ENCODE results near the gene APBA2.

DNA sequence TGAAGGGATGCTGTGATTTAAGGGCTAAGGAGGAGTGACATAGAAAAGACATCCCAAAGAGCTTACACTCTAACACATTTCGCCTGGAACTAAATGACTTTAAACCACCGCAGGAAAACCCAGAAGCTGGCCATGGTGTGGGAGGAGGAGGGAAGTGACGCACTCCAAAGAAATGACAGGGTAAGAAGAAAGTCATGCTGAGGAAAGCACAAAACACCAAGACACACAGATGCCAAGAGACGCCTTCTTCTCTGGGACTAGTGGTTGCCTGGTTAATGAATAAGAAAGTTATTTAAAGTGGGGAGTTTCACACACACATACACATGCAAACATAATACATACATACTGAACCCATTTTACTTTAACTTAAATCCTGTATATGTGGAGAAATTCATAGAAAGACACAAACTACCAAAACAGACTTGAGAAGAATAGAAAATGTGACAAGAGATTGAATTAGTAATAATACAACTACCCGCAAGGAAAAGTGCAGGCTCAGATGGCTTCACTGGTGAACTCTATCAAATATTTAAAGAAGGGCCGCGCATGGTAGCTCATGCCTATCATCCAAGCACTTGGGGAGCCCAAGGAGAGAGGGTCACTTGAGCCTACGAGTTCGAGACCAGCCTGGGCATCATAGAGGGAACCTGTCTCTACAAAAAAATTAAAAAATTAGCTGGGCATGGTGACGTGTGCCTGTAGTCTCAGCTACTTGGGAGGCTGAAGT is 258.3 kb downstream of the APBA2 start:
- TF ChIP-seq, protein P1, sequence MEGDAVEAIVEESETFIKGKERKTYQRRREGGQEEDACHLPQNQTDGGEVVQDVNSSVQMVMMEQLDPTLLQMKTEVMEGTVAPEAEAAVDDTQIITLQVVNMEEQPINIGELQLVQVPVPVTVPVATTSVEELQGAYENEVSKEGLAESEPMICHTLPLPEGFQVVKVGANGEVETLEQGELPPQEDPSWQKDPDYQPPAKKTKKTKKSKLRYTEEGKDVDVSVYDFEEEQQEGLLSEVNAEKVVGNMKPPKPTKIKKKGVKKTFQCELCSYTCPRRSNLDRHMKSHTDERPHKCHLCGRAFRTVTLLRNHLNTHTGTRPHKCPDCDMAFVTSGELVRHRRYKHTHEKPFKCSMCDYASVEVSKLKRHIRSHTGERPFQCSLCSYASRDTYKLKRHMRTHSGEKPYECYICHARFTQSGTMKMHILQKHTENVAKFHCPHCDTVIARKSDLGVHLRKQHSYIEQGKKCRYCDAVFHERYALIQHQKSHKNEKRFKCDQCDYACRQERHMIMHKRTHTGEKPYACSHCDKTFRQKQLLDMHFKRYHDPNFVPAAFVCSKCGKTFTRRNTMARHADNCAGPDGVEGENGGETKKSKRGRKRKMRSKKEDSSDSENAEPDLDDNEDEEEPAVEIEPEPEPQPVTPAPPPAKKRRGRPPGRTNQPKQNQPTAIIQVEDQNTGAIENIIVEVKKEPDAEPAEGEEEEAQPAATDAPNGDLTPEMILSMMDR (conservative IDR thresholded peaks at IDR 0.05; ENCODE audit: low read depth, low read length): no peak
- no peak for TF ChIP-seq EZH2 (IDR thresholded peaks at IDR 0.05; ENCODE audit: borderline replicate concordance, low read depth, low read length, poor library complexity, severe bottlenecking)
